GM12875 (cell line): ENCODE measurements around the gene PROB1.
A peak's percentile ranks its signal among the peaks of the same experiment; 100 is the strongest.

ENCODE experiments used
- H3K4me3 ChIP-seq: one replicate; pipeline ENCODE4 v1.5.1; 2011; ENCODE audit warnings: low read depth, low read length, control low read depth
- CTCF ChIP-seq: IDR thresholded peaks from 2 replicates; pipeline ENCODE4 v1.5.1; 2011; ENCODE audit warnings: low read depth, mild to moderate bottlenecking, control low read depth, inconsistent platforms, low read length, moderate library complexity, borderline replicate concordance; ENCODE audit not compliant: insufficient read depth

Gene PROB1

GRCh38 chr5:139395844-139396640, 1.1 kb upstream of the PROB1 start:
- H3K4me3 ChIP-seq = no peak overlapping the region
- peak; percentile 2; the same call in 1 of the 2 replicates for TF ChIP-seq CTCF

- H3K4me3 ChIP-seq = peak overlapping the region; percentile 85
- TF ChIP-seq CTCF = peak; percentile 63; the same call in 1 of the 2 replicates
These were observed 716 bp downstream of the PROB1 start for GRCh38 chr5:139394123-139394653.

GRCh38 chr5:139393497-139394122, 1.3 kb downstream of the PROB1 start:
- peak overlapping the region; percentile 85 for H3K4me3 ChIP-seq
- TF ChIP-seq CTCF = no peak

GRCh38 chr5:139392678-139393496, 2.0 kb downstream of the PROB1 start:
- H3K4me3 ChIP-seq = peak overlapping the region; percentile 85
- TF ChIP-seq CTCF = peak; percentile 99

GRCh38 chr5:139392324-139392677, 2.6 kb downstream of the PROB1 start:
- no peak for TF ChIP-seq CTCF
- H3K4me3 ChIP-seq = peak overlapping the region; percentile 85

GRCh38 chr5:139391570-139392323, 3.2 kb downstream of the PROB1 start:
- H3K4me3 ChIP-seq = peak overlapping the region; percentile 85
- no peak for TF ChIP-seq CTCF
